SK-N-SH (cell line): ENCODE results near the gene LSM5. TPM values are rescaled to one million over a fixed set of nuclear protein-coding genes. Genes with fewer than 3 reads are reported as not detected.
"Not testable (repeated sequence)": the region's sequence is repeated elsewhere in the genome, so short reads cannot be mapped to it uniquely, and the experiment has no call there.

Source experiments
- CTCF ChIA-PET: fragments of 300-600, 350-600 bp; formaldehyde crosslinking; extraction: SDS; loops from one replicate; lab custom pipeline; 2021; lab: Yijun Ruan, JAX
- POLR2A ChIA-PET: fragments of 350-600 bp; sonication (Branson Sonifier 250); formaldehyde crosslinking; extraction: SDS; loops from one replicate; lab custom pipeline; 2020; ENCODE audit warnings: antibody characterized with exemption, inconsistent platforms; lab: Yijun Ruan, JAX
- DNase-seq: peaks from one replicate; pipeline ENCODE4 v3.0.0; 2012
- H2AFZ ChIP-seq: fragments of 200-600 bp; sonication (generic); 2 replicates; pipeline ENCODE4 v1.8.1; 2016; ENCODE audit warnings: antibody characterized with exemption, mild to moderate bottlenecking, low read depth
- H3F3A ChIP-seq: fragments of 200-600 bp; sonication (generic); replicated peaks from 2 replicates; pipeline ENCODE3; 2016; ENCODE audit warnings: antibody characterized with exemption, mild to moderate bottlenecking; ENCODE audit not compliant: insufficient read depth
- H3K27ac ChIP-seq, 2 experiments: fragments of 200-500 bp in 1 of 2; fragments of 200-600 bp in 1 of 2; sonication (Bioruptor generic) in 1 of 2; sonication (generic), shearing (Covaris generic) in 1 of 2; 2 replicates each; pipeline versions ENCODE4 v1.5.1 to v1.6.1; 2014 to 2016; ENCODE audit warnings: low read depth in 2 of 2, inconsistent platforms in 1 of 2, low read length in 1 of 2, mild to moderate bottlenecking in 1 of 2, mixed read lengths in 1 of 2
- H3K27me3 ChIP-seq: fragments of 200-600 bp; sonication (generic), shearing (Covaris generic); 2 replicates; pipeline ENCODE4 v1.6.1; 2016; ENCODE audit warnings: mixed run types; ENCODE audit not compliant: insufficient read depth
- H3K36me3 ChIP-seq, 2 experiments: fragments of 200-500 bp in 1 of 2; fragments of 200-600 bp in 1 of 2; sonication (Bioruptor generic) in 1 of 2; sonication (generic) in 1 of 2; replicated peaks in 1 of 2; 2 replicates each; pipeline versions ENCODE3 to v1.5.1; 2014 to 2016; ENCODE audit warnings: low read length in 1 of 2, mild to moderate bottlenecking in 1 of 2; ENCODE audit not compliant: insufficient read depth in 2 of 2, control insufficient read depth in 1 of 2
- H3K4me1 ChIP-seq, 2 experiments: fragments of 200-500 bp in 1 of 2; fragments of 200-600 bp in 1 of 2; sonication (Bioruptor generic) in 1 of 2; sonication (generic), shearing (Covaris generic) in 1 of 2; 2 replicates each; pipeline versions ENCODE4 v1.5.1 to v1.6.1; 2014 to 2016; ENCODE audit warnings: low read depth in 1 of 2, low read length in 1 of 2, mixed run types in 1 of 2; ENCODE audit not compliant: insufficient read depth in 2 of 2, control insufficient read depth in 1 of 2
- H3K4me2 ChIP-seq: fragments of 200-600 bp; sonication (generic), shearing (Covaris generic); 2 replicates; pipeline ENCODE4 v1.6.1; 2017; ENCODE audit warnings: mixed run types
- H3K4me3 ChIP-seq, 2 experiments: fragments of 200-500 bp in 1 of 2; fragments of 200-600 bp in 1 of 2; sonication (Bioruptor generic) in 1 of 2; sonication (generic), shearing (Covaris generic) in 1 of 2; 2 replicates each; pipeline versions ENCODE4 v1.5.1 to v1.8.1; 2014 to 2016; ENCODE audit warnings: low read depth in 2 of 2, inconsistent platforms in 1 of 2, low read length in 1 of 2, mild to moderate bottlenecking in 1 of 2, mixed read lengths in 1 of 2, moderate library complexity in 1 of 2
- H3K79me2 ChIP-seq: fragments of 200-600 bp; sonication (generic); 2 replicates; pipeline ENCODE4 v1.8.1; 2017; ENCODE audit warnings: mild to moderate bottlenecking; ENCODE audit not compliant: insufficient read depth
- H3K9ac ChIP-seq: fragments of 200-600 bp; sonication (generic); 2 replicates; pipeline ENCODE4 v1.6.1; 2017; ENCODE audit warnings: mixed run types
- H3K9me2 ChIP-seq: fragments of 200-600 bp; sonication (generic); 2 replicates; pipeline ENCODE4 v1.6.1; 2017; ENCODE audit warnings: mixed run types
- H3K9me3 ChIP-seq: fragments of 200-600 bp; sonication (generic); 2 replicates; pipeline ENCODE4 v1.6.1; 2017; ENCODE audit warnings: mixed run types, mild to moderate bottlenecking, moderate library complexity
- H4K20me1 ChIP-seq: fragments of 200-600 bp; sonication (generic); 2 replicates; pipeline ENCODE4 v1.6.1; 2017; ENCODE audit warnings: mild to moderate bottlenecking, mixed run types; ENCODE audit not compliant: insufficient read depth
- CHD2 ChIP-seq: fragments of 150-350 bp; IDR thresholded peaks from 2 replicates; pipeline ENCODE4 v1.6.1; 2018; ENCODE audit warnings: low read length; ENCODE audit not compliant: partially characterized antibody
- IRF3 ChIP-seq: fragments of 150-350 bp; IDR thresholded peaks from 2 replicates; pipeline ENCODE4 v1.6.1; 2016; ENCODE audit warnings: mild to moderate bottlenecking, low read depth, low read length
- MXI1 ChIP-seq: IDR thresholded peaks from 2 replicates; pipeline ENCODE4 v1.6.1; 2012; ENCODE audit warnings: mild to moderate bottlenecking, low read depth, low read length, improper control_type of control experiment
- POLR2AphosphoS5 ChIP-seq: IDR thresholded peaks from 2 replicates; pipeline ENCODE4 v1.6.1; 2012; ENCODE audit warnings: low read depth, low read length
- RAD21 ChIP-seq: IDR thresholded peaks from 2 replicates; pipeline ENCODE4 v1.6.1; 2012; ENCODE audit warnings: mild to moderate bottlenecking, low read length
- RFX5 ChIP-seq: IDR thresholded peaks from 2 replicates; pipeline ENCODE4 v1.6.1; 2012; ENCODE audit warnings: mild to moderate bottlenecking, improper control_type of control experiment, low read length
- TCF12 ChIP-seq: IDR thresholded peaks from 2 replicates; pipeline ENCODE4 v1.4.0; 2012
- USF1 ChIP-seq: IDR thresholded peaks from 2 replicates; pipeline ENCODE4 v1.4.0; 2012; ENCODE audit warnings: low read depth, borderline replicate concordance
- WGBS: methylation state at CpG from one replicate; pipeline ENCODE4 v1.1.6; 2017; ENCODE audit warnings: low lambda C conversion rate; 5-methylcytosine and 5-hydroxymethylcytosine counted together
- polyA plus RNA-seq, 3 experiments: library from polyadenylated mRNA; depleted of rRNA; stranded (reverse); fragments of >200 nt; gene quantifications; 2 replicates each; pipeline ENCODE4 v1.2.3, GENCODE V29; 2012

LSM5 gene
- polyA plus RNA-seq, 1 of the 3 experiments (the other 2 are of a cell fraction), result 21.2 TPM

- POLR2A ChIA-PET, result no interaction called here
- Histone ChIP-seq H3K27ac (no peak overlapping the region), H3K27me3 (peaks cover 8% of the 10 kb centered on the region; the same call in 1 of the 2 replicates), H3K79me2 (no peaks in the 10 kb centered on the region), H3K9me3 (no peaks in the 10 kb centered on the region), H3K4me2 (no peak overlapping the region), H3K4me3 (no peak overlapping the region)
- DNase-seq, result no peak
- TF ChIP-seq RAD21, result no peak
- no peak for TF ChIP-seq RFX5
- TF ChIP-seq, all 33 proteins: peak for 0
- CTCF ChIA-PET, result interaction anchor here (1.5 kb wide), 1 partner anchor 261 kb away, joined by 7 read pairs; no protein-coding TSS in a partner anchor
- Histone ChIP-seq H3K36me3 (no peaks in the 10 kb centered on the region), H3K9me2 (no peaks in the 10 kb centered on the region), H4K20me1 (no peaks in the 10 kb centered on the region), H3K4me1 (no peaks in the 10 kb centered on the region), H3F3A (no peaks in the 10 kb centered on the region), H3K9ac (no peak overlapping the region), H2AFZ (no peak overlapping the region)
- 68% methylated on average over 9 of the region's 9 CpGs for WGBS
Measured at GRCh38 chr7:32472015-32472414, 18.2 kb downstream of the LSM5 start.

GRCh38 chr7:32470871-32471270 is 19.3 kb downstream of the LSM5 start:
- no peaks in the 10 kb centered on the region for H3F3A ChIP-seq
- no peaks in the 10 kb centered on the region for H3K79me2 ChIP-seq
- WGBS, result 30% methylated on average over 5 of the region's 5 CpGs
- no peak overlapping the region for H3K9ac ChIP-seq
- peaks cover 8% of the 10 kb centered on the region; the same call in 1 of the 2 replicates for H3K27me3 ChIP-seq
- ChIA-PET CTCF (interaction anchor here (1.0 to 1.5 kb wide), 2 partner anchors 9 to 260 kb away, joined by 4 to 7 read pairs; no protein-coding TSS in a partner anchor), POLR2A (no interaction called here)
- H3K9me3 ChIP-seq, result no peaks in the 10 kb centered on the region
- no peak for DNase-seq
- H3K4me3 ChIP-seq, result no peak overlapping the region
- H3K4me1 ChIP-seq, result no peaks in the 10 kb centered on the region
- H3K36me3 ChIP-seq, result no peaks in the 10 kb centered on the region
- TF ChIP-seq MXI1 (no peak), POLR2AphosphoS5 (no peak), IRF3 (no peak), USF1 (no peak), RAD21 (no peak), TCF12 (no peak), CHD2 (no peak)
- H2AFZ ChIP-seq, result no peak overlapping the region
- no peak overlapping the region for H3K27ac ChIP-seq
- H4K20me1 ChIP-seq, result no peaks in the 10 kb centered on the region
- no peaks in the 10 kb centered on the region for H3K9me2 ChIP-seq
- H3K4me2 ChIP-seq, result no peak overlapping the region

- not testable (repeated sequence) for H3K27ac ChIP-seq, H3F3A ChIP-seq
Measured at GRCh38 chr7:32470004-32470403, 20.2 kb downstream of the LSM5 start.

GRCh38 chr7:32464641-32465416 is 25.4 kb downstream of the LSM5 start:
- H2AFZ ChIP-seq, H3K4me3 ChIP-seq, H3K9ac ChIP-seq, H3F3A ChIP-seq, H3K4me2 ChIP-seq, H3K79me2 ChIP-seq, H3K36me3 ChIP-seq, CTCF ChIA-PET, DNase-seq, H3K9me2 ChIP-seq, H4K20me1 ChIP-seq, H3K27ac ChIP-seq, H3K27me3 ChIP-seq, H3K9me3 ChIP-seq, H3K4me1 ChIP-seq, POLR2A ChIA-PET: not testable (repeated sequence)
- 59% methylated on average over 14 of the region's 30 CpGs for WGBS

More at GRCh38 chr7:32470004-32470403, 20.2 kb downstream of the LSM5 start:
- H2AFZ ChIP-seq, H3K36me3 ChIP-seq, H3K9me2 ChIP-seq, H3K79me2 ChIP-seq, CTCF ChIA-PET, DNase-seq, POLR2A ChIA-PET, H3K4me3 ChIP-seq, H3K9ac ChIP-seq, H3K4me2 ChIP-seq, H3K9me3 ChIP-seq, H4K20me1 ChIP-seq, H3K27me3 ChIP-seq, H3K4me1 ChIP-seq: not testable (repeated sequence)
- WGBS, result 20% methylated on average over 1 of the region's 2 CpGs
